Fibroblast of skin of right biceps (primary cell): ENCODE results near the gene OR52R1.
"Not testable (repeated sequence)": the region's sequence is repeated elsewhere in the genome, so short reads cannot be mapped to it uniquely, and the experiment has no call there.

Experiments
- DNase-seq: peaks from one replicate; pipeline ENCODE4 v3.0.0-alpha.2; 2013

OR52R1 gene

DNA sequence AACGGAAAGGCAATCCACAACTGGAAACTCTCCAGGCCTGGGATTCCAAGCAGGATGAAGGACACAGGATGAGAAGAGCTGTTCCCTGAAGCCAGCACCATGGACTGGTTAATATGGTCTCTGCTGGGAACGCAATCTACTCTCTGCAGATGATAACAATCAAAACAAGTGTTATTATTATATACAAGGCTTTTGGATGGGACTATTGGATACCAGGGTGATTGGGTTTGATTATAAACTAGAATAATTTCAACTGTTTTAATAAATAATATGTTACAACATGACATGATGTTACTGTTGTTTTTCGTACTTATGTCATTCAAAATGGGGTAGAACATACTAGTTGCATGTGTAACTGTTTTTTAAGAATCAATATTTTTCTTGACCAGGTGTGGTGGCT lies at the start of gene OR52R1:
TSS of gene OR52R1 (minus strand) at position 101 of the 400 bp plus-strand sequence. CDS start at position 101, 0 bp downstream.
- no peak for DNase-seq

DNA sequence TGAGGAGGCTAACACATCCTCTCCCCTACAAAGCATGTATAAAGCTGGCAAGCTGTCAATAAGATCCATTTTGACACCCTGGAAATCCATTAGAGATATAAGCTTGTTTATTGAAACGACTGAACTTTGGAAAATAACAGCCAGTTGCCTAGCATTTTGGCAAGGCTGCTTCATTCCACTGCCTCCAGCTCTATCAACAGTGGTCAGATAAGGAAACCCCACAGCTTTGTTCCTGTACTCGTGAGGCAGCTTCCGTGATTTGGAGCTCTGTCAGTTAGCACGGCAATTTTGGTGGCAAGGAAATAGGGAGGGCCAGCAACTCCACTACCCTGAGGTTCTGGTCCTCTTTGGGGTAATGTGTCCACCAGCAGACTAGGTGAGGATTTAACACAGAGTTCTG lies 46.9 kb upstream of the OR52R1 start:
- no peak for DNase-seq

DNA sequence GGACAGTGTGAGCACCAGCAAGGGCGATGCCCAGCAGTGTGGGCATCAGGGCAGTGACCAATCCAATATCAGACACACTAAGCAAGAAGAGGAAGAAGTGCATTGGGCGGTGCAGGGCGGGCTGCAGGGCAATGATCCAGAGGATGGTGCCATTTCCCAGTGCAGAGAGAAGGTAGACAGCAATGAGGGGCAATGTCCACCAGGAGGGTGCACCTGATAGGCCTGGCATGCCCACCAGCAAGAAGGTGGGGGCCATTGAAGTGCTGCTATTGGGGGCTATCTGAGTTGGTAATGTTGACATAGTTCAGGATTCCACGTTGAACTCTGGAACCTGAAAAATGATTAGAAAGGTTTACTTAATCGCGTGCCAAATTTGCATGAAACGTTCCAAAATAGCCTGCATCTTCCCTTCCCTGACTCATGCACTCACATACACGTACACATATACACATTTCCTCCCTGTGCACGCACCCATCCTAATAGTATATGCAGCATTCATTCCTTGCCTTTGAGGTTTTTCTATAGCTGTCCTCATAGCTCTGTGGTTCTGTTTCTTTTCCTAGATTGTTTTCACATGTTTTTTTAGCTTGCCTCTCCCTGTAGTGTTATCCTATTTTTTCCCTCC lies 44.8 kb upstream of the OR52R1 start, which contains the start of gene OR51S1:
TSS of gene OR51S1 (minus strand) at position 301 of the 625 bp plus-strand sequence. CDS start at position 301, 0 bp downstream.
- DNase-seq = no peak

DNA sequence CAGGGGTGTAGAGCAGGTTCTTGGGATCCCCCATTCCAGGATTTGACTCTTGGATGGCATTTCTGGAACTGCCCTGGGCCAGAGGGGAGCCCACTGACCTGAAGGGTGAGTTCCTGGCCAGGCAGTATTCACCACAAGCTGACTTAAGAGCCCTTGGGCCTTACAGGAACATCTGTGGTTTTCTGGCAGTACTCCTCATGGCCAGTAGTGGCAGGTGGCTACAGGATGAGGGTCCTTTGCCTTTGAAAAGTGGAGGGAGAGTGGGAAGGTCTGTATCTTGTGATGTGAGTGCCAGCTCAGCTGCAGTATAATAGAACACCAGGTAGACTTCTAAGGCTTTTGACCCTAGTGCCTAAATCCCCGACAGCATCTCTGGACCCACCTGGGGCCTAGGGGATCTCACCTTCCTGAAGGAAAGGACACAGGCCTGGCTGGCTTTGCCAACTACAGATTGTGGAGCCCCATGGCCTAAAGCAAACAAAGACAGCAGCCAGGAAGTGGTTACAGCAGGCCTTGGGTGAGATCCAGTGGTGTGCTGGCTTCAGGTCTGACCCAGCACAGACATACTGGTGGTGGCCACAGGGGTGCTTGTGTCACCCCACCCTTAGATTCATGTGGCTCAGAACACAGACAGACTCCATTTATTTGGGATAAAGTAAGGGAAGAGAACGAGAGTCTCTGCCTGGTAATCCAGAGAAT lies 35.8 kb upstream of the OR52R1 start:
- DNase-seq = no peak

DNA sequence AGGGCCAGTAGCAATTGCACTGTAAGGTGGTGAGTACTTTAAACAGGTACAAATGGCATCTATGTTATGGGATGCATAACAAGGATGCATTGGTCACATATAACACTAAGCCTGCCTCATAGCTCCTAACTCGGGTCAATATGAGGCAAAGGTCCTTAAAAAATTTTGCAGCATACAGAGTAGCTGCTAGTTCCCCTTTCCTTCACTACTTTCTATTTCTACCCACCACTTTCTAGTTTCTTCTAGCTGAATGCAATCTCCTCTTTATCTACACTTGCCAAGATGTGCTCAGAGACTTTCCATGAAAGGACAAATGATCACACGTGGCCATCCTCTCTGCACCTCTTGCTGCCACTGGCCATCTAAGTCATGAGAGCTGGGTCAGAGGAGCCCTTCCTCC lies 26.7 kb upstream of the OR52R1 start:
- no peak for DNase-seq

DNA sequence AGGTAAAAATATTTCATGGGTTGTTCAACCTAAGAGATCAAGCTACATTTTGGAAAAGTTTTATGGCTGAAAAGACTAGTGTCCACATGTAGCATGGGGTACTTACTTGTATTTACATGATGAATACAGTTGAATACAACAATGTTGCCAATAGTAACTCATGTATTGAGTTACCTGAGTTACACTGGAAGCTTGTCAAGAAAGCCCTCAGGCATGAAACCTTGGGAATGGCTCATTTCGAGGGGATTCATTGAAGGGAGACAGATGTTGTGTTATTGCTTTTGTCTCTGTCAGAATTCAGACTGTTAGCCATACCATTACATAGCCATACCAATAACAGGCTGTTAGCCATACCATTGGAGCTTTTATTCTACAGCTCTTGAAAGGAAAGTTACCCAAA lies 26.2 kb upstream of the OR52R1 start:
- no peak for DNase-seq

DNA sequence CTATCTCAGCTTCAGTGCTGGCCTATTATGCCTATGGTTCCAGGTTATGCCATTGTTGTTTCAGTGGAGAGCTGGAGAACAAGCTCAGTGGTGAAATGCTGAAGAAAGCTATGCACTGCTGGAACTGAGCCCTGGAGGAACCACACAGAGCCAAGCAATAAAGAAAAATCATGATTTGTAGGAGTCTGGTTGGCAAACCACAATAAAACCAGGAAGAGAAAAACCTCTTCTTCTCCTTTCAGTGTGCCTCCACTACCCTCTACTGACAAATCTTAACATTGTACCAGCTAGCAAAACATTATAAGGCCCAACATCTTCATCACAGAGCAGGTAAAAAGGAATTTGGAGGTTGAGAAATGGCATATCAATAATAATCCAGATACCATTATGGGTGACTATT lies 22.2 kb upstream of the OR52R1 start:
- peak; percentile 17 for DNase-seq

DNA sequence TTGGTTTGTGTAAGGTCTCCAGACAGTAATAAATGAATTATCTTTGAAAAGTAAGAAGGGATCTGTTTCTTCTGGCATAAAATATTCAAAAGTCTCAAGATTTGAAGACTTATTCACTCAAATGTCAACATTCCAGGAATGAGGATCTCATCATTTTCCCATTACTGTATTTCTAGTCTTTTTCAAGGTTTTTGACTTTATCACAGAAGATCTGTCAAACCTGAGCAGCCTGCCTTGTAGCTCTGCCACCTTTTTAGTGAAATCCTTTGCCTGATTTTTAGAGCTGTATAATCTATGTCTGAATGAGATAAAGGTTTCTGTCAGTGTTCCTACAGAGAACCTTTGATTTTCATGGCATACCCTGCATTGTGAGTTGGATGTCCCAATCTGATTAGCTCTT lies 21.0 kb upstream of the OR52R1 start:
- DNase-seq = no peak

DNA sequence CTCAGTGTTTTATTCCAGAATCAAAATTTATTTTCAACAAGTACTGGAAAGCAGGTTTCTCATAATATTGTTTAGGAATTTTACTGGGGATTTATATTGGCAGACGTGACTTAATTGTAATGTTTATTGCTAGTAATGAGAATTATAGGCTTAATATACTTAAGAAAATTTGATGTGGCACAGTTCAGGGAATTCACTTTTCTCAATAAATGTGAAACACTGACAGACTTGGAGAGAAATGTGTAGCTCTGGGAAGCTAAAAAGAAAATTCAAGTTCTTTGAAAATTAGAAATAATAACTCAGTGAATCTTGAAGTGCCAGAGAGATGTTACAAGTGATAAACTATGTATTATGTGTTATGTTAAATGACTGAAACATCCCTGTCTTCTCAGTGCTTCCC lies 16.8 kb upstream of the OR52R1 start, which contains the start of gene OR51F2:
TSS of gene OR51F2 (plus strand) at position 301 of the 400 bp plus-strand sequence. CDS start 101 bp downstream, outside the sequence.
- no peak for DNase-seq

DNA sequence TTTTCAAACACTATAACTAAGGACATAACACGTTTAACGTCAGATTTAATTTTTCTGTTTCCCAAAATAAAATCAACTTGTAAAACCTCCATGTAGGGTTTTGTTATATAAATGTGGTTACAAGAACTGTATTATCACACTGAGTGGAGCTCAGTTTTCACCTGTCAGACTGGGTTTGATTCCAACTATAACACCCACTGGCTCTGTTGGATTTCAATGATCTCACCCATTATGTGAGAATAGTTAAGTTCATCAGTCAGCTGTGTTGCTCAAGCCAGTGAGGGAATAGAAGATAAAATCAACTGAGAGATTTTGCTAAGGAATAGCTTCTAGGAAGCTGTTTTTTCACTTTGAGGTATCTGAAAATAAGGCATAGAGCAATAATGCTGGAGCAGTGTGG lies 5.1 kb upstream of the OR52R1 start:
- DNase-seq = no peak

DNA sequence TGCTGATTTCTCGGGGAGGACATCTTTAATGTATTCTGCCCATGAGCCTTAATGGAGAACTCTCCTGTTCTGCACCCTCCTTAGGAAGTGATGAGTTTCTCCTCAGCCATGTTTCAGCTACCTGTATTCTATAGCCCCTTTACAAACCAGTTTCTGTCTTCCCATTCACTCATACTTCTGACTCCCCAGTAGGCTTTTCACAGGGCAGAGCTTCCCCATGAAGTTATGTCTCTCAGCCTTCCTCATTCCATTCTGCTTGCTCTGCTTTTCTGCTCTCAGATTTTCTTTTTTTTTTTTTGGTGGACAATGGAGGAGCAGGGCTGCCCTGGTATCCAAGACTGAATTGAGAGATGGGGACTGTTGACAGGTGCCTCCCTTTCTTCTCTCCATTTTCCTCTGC lies 4.3 kb upstream of the OR52R1 start:
- DNase-seq = no peak

DNA sequence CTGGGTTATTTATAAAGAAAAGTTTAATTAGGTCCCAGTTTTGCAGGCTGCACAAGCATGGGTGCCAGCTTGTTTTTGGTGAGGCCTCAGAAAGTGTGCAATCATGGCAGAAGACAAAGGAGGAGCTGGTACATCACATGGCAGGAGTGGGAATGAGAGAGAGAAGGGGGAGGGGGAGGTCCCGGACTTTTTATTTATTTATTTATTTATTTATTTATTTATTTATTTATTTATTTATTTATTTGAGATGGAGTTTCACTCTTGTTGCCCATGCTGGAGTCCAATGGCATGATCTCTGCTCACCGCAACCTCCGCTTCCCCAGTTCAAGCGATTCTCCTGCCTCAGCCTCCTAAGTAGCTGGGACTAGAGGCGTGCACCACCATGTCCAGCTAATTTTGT lies 2.9 kb downstream of the OR52R1 start:
- DNase-seq = not testable (repeated sequence)

DNA sequence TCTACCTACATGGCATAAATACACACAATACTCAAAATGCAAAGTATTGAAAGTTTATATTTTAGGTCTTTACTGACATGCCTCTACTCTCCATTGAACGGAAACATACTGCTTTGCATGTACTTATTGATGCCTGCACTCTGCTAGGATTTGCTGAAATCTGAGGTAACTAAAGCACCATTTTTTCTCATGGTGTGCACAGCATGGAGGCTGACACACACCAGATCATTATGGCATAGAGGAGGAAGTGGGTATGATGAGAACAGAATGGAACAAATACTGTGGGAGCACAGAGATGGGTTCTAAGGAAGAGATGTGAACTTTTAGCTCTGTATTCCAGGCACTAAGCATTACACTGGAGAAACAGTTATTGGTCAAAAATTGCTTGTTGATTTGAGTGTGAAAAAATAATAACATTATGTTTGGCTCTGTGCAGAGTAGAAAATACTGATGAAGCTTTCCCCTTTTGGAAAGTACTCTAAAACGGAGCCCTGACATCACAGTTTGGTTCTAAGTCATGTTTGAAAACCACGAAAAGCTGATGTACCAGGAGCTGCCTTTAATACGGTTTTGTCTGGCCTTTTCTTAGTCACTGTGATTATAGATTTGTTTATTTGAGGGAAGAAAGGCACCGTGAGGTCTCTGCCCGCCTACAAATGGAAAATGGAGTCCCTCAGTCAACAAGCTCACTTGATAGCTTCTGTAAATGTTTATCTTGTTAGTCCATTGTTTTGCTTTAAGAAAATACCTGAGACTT lies 5.6 kb downstream of the OR52R1 start:
- no peak for DNase-seq

DNA sequence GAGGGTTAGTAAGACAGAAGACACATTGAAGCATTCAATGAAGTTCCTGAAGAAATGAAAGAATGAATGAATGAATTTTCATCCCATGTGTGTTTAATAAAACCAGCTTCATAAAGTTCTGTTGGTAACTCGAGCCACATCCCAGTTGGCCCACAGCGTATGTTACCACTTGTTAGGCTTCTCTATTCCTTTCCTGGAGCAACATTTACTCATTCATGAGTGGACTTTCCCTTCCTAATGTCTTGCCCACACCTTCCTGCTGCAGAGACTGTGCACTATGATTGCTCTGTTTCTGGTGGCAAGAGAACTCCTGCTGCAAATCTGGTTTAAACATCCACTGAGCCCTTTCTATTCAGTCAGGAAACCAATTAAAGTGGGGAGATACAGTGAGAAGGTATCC lies 7.0 kb downstream of the OR52R1 start:
- DNase-seq = no peak

DNA sequence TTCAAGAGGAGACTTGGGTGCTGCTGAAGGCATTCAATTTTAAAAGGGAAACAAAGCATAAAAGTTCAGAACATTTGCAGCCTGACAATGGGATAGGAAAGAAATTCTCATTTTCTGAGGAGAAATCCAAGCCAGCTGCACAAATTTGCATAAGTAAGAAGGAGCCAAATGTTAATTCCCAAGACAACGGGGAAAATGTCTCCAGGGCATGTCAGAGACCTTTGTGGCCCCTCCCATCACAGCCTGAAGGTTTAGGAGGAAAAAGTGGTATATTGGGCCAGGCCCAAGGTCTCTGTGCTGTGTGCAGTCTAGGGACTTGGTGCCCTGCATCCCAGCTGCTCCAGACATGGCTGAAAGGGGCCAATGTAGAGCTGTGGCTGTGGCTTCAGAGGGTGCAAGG lies 21.7 kb downstream of the OR52R1 start:
- DNase-seq = no peak

DNA sequence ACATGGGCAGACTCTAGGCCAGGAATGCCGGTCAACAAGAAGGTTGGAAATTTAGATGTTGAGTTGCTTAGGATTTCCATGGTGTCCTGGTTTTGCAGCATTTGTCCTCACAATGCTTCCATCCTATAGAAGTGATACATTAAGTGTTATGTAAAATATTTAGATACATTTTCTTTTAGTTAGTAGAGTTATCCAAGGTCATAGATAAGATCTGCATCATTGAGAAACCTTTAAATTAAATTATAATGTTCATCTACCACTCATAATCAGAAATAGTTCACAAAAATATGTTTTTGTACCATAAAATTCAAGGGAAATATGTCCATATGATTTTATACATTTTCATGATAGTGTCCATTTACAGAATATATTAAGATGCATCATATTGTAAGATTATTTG lies 34.3 kb downstream of the OR52R1 start, which contains the start of gene OR51F1:
TSS of gene OR51F1 (minus strand) at position 101 of the 400 bp plus-strand sequence. CDS start at position 101, 0 bp downstream.
- no peak for DNase-seq

DNA sequence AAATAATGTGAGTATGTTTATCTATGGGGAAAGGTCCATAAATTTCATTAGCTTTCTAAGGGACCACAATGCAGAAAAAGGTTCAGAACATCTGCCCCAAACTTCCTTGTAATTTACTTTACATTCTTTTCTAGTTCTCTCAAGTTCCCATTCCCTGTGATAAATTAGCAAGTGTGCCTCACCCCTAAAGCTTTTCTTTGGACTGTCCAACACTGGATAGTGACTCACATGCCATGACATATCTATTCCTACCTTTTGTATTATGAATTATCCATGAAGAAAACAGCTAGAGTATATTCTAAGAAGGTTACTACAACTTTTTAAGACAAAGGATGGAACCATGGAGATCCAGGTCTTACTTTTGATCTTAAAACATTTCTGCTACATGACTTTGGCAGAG lies 36.1 kb downstream of the OR52R1 start:
- no peak for DNase-seq

DNA sequence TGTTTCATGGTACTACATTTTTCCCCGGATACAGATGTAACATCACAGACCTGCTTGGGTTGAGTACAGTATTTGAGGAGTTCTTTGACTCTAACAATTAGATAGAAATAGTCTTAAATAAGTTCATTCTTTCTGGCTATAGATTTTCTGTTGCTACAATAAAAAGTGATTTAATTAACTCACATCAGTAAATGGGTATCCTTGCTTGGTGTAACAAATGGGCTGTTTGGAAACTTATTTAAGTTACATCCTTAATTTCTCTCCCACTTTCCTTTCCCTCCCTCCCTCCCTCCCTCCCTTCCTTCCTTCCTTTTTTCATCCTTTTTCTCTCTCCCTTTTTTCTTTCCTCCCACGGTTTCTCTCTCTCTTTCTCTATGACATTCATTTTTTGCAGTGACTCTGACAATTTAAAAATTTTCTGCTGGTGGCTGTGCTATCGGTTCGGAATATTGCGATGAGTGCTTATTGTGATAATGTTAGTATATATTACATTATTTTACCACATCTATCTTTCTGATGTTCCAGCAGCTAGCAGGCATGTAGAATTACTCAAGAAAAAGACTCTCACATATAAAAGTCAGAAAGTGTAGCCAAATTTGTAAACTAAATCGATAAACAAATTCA lies 37.6 kb downstream of the OR52R1 start:
- no peak for DNase-seq

DNA sequence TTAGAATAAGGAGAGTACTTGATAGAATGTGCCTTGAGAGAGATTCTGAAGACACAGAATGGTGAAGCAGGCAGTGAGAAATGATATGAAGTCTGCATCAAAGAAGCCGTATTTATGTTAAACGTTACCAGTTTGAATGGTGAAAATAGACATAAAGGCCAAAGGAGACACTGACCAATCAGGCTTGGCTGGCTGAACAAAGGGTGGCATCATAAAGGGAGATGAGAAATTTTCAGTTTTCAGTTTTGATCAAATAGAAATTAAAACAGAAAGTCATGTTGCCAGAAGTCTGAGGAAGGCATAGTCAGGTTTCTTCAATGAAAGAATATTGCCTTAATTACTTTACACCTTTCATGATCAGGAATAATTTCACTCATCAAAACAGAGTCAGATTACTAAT lies 41.1 kb downstream of the OR52R1 start:
- no peak for DNase-seq
